GM12878 (cell line): Measurements from ENCODE around the gene ACKR4. TPM values are rescaled to one million over a fixed set of nuclear protein-coding genes. Genes with fewer than 3 reads are reported as not detected.

Source experiments
- ATAC-seq: fragments of 200-7000 bp; cut with Tn5 transposase; 3 replicates; pipeline ENCODE4 v1.9.1; 2020; ENCODE audit warnings: mild to moderate bottlenecking, moderate library complexity
- BruUV-seq: library from RNA; stranded (reverse); fragments of 400-500 nt; replicated peaks from 2 replicates; lab custom pipeline; 2021; lab: Mats Ljungman, UMichigan
- CTCF ChIA-PET: fragments of 300-600 bp; sonication (Branson Sonifier 250); formaldehyde crosslinking; extraction: SDS; loops from one replicate; lab custom pipeline; 2021; ENCODE audit warnings: inconsistent platforms; lab: Yijun Ruan, JAX
- POLR2A ChIA-PET: fragments of 350-600 bp; formaldehyde crosslinking; extraction: SDS; loops from one replicate; lab custom pipeline; 2021; ENCODE audit warnings: inconsistent platforms; lab: Charles Lee
- RAD21 ChIA-PET: fragments of 300-600 bp; sonication (Branson Sonifier 250); formaldehyde crosslinking; loops from one replicate; lab custom pipeline; 2023; ENCODE audit warnings: antibody characterized with exemption; ENCODE audit not compliant: unreplicated experiment; lab: Charles Lee
- SMC1A ChIA-PET: fragments of 300-600 bp; sonication (Branson Sonifier 250); formaldehyde crosslinking; loops from one replicate; lab custom pipeline; 2023; ENCODE audit not compliant: unreplicated experiment, uncharacterized antibody; lab: Charles Lee
- DNase-seq: peaks from one replicate; pipeline ENCODE4 v3.0.0-alpha.2; 2011; ENCODE audit warnings: low read depth, low spot score
- FAIRE-seq: peaks from 3 replicates; lab custom pipeline; 2011; peaks lifted over from hg19 to GRCh38; lab: Jason Lieb, UNC
- H2AFZ ChIP-seq: 2 replicates; pipeline ENCODE4 v1.6.0; 2011; ENCODE audit warnings: low read depth, low read length, control low read depth; ENCODE audit not compliant: control insufficient read depth
- H3K27ac ChIP-seq: 2 replicates; pipeline ENCODE4 v1.5.1; 2011; ENCODE audit warnings: control low read depth; ENCODE audit not compliant: control insufficient read depth, insufficient read depth
- H3K27me3 ChIP-seq, 2 experiments: replicated peaks in 1 of 2; 2 replicates each; pipeline versions ENCODE4 v1.6.0 to v1.6.1; 2011; ENCODE audit warnings: low read length in 1 of 2; ENCODE audit not compliant: control insufficient read depth in 2 of 2, insufficient read depth in 2 of 2
- H3K36me3 ChIP-seq, 2 experiments: 2 replicates each; pipeline ENCODE4 v1.5.1; 2011; ENCODE audit warnings: low read length in 1 of 2; ENCODE audit not compliant: control insufficient read depth in 2 of 2, insufficient read depth in 2 of 2
- H3K4me1 ChIP-seq: 2 replicates; pipeline ENCODE4 v1.6.1; 2011; ENCODE audit warnings: mild to moderate bottlenecking, low read length, moderate library complexity, mixed read lengths; ENCODE audit not compliant: control insufficient read depth, insufficient read depth
- H3K4me2 ChIP-seq: 2 replicates; pipeline ENCODE4 v1.6.0; 2011; ENCODE audit warnings: control low read depth; ENCODE audit not compliant: control insufficient read depth, insufficient read depth
- H3K4me3 ChIP-seq: fragments of 200-600 bp; sonication (generic); 2 replicates; pipeline ENCODE4 v1.5.1; 2016
- H3K79me2 ChIP-seq: 2 replicates; pipeline ENCODE4 v1.6.0; 2011; ENCODE audit warnings: low read length; ENCODE audit not compliant: control insufficient read depth, insufficient read depth
- H3K9ac ChIP-seq: 2 replicates; pipeline ENCODE4 v1.8.0; 2011; ENCODE audit warnings: low read length, control low read depth, mixed read lengths; ENCODE audit not compliant: control insufficient read depth, insufficient read depth
- H3K9me3 ChIP-seq: replicated peaks from 3 replicates; pipeline ENCODE4 v1.5.1; 2011; ENCODE audit warnings: mild to moderate bottlenecking, low read length; ENCODE audit not compliant: control insufficient read depth, insufficient read depth
- H4K20me1 ChIP-seq: 2 replicates; pipeline ENCODE4 v1.6.0; 2011; ENCODE audit not compliant: control insufficient read depth, insufficient read depth
- BCLAF1 ChIP-seq: fragments of 450-650 bp; IDR thresholded peaks from 2 replicates; pipeline ENCODE4 v1.6.1; 2017; ENCODE audit warnings: antibody characterized with exemption, mild to moderate bottlenecking, moderate library complexity
- ESRRA ChIP-seq: IDR thresholded peaks from 2 replicates; pipeline ENCODE4 v1.6.1; 2012; ENCODE audit warnings: mild to moderate bottlenecking, low read length, improper control_type of control experiment
- HDGF ChIP-seq: fragments of 450-650 bp; IDR thresholded peaks from 2 replicates; pipeline ENCODE4 v1.6.1; 2016; ENCODE audit warnings: antibody characterized with exemption
- MEF2A ChIP-seq: IDR thresholded peaks from 2 replicates; pipeline ENCODE4 v1.6.1; 2011; ENCODE audit warnings: low read depth, mild to moderate bottlenecking, low read length, moderate library complexity; ENCODE audit not compliant: insufficient read depth
- NR2C1 ChIP-seq: fragments of 450-650 bp; IDR thresholded peaks from 2 replicates; pipeline ENCODE4 v1.6.1; 2017; ENCODE audit warnings: antibody characterized with exemption, mild to moderate bottlenecking, moderate library complexity
- ZNF687 ChIP-seq: fragments of 450-650 bp; IDR thresholded peaks from 2 replicates; pipeline ENCODE4 v1.6.1; 2017; ENCODE audit warnings: mild to moderate bottlenecking, moderate library complexity
- WGBS: methylation state at CpG from one replicate; pipeline ENCODE4 v1.1.6; 2016; ENCODE audit warnings: low lambda C conversion rate; ENCODE audit not compliant: insufficient replicate concordance, insufficient coverage; ENCODE audit errors: missing lambda C conversion rate; 5-methylcytosine and 5-hydroxymethylcytosine counted together
- in situ Hi-C: fragments of 300-500 bp; cut with MboI; formaldehyde crosslinking; loops from 9 replicates; pipeline ENCODE4 v1.14.3; 2018; ENCODE audit warnings: mixed read lengths
- intact Hi-C: fragments of 100-400 bp; cut with micrococcal nuclease; formaldehyde crosslinking; loops from one replicate; pipeline ENCODE4 v1.14.2; 2022; ENCODE audit not compliant: unreplicated experiment
- polyA plus RNA-seq, 11 experiments: library from polyadenylated mRNA; depleted of rRNA in 4 of 11; unstranded in 6 of 11; stranded (reverse) in 5 of 11; fragments of >200 nt; fragmentation: Nextera tagmentation in 4 of 11; fragmentation: Illumina TruSeq in 1 of 11; extraction: Ambion mirVana in 4 of 11; extraction: Trizol in 1 of 11; gene quantifications; 1 replicate in 1 of 11; 2 replicates in 10 of 11; pipeline versions ENCODE4 v1.2.1 to v1.2.3, GENCODE V29; 2011 to 2016; ENCODE audit warnings: inconsistent platforms in 2 of 11, missing spikeins in 2 of 11, low read depth in 1 of 11
- total RNA-seq, 4 experiments: library from RNA; depleted of rRNA in 3 of 4; stranded (reverse); fragments of >200 nt in 3 of 4; fragmentation: Illumina TruSeq in 1 of 4; extraction: Trizol in 1 of 4; gene quantifications; 2 replicates each; pipeline versions ENCODE4 v1.2.1 to v1.2.3, GENCODE V29; 2013 to 2021
- TF ChIP-seq, protein P1 (sequence below): fragments of 450-650 bp; IDR thresholded peaks from 2 replicates; pipeline ENCODE4 v1.6.1; 2018; ENCODE audit warnings: mild to moderate bottlenecking, low read depth, moderate library complexity; ENCODE audit not compliant: partially characterized antibody
- TF ChIP-seq, protein P2 (sequence below): IDR thresholded peaks from 2 replicates; pipeline ENCODE4 v1.6.1; 2012; ENCODE audit warnings: mild to moderate bottlenecking, low read depth, low read length

ACKR4 gene
- total and polyA plus RNA-seq, 10 of the 15 experiments (the other 5 are each of a cell fraction or from before 2014, with no cell fraction given): 0.06 to 0.40 (median 0.12) TPM

DNA sequence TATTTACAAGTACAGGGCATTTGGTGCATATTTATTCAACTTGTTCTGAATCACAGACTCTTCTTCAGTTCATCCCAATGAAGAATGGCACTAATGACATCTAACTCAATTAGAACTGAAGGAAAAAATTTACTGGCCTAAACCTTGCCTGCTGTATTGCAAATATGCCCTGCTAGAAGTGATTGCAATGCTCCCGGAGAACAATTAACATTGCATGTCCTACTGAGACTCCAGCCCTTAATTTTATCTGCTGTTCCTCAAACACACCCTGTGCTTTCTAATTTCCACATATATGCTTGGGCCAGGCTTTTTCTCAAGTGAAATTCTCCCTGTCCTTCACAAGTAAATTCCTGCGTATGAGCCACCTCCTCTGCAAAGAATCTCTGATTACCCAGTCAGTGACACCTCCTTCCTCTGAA, 8.3 kb downstream of the ACKR4 start (continued):
- TF ChIP-seq, protein P1, sequence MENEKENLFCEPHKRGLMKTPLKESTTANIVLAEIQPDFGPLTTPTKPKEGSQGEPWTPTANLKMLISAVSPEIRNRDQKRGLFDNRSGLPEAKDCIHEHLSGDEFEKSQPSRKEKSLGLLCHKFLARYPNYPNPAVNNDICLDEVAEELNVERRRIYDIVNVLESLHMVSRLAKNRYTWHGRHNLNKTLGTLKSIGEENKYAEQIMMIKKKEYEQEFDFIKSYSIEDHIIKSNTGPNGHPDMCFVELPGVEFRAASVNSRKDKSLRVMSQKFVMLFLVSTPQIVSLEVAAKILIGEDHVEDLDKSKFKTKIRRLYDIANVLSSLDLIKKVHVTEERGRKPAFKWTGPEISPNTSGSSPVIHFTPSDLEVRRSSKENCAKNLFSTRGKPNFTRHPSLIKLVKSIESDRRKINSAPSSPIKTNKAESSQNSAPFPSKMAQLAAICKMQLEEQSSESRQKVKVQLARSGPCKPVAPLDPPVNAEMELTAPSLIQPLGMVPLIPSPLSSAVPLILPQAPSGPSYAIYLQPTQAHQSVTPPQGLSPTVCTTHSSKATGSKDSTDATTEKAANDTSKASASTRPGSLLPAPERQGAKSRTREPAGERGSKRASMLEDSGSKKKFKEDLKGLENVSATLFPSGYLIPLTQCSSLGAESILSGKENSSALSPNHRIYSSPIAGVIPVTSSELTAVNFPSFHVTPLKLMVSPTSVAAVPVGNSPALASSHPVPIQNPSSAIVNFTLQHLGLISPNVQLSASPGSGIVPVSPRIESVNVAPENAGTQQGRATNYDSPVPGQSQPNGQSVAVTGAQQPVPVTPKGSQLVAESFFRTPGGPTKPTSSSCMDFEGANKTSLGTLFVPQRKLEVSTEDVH: no peak
- TF ChIP-seq, protein P2, sequence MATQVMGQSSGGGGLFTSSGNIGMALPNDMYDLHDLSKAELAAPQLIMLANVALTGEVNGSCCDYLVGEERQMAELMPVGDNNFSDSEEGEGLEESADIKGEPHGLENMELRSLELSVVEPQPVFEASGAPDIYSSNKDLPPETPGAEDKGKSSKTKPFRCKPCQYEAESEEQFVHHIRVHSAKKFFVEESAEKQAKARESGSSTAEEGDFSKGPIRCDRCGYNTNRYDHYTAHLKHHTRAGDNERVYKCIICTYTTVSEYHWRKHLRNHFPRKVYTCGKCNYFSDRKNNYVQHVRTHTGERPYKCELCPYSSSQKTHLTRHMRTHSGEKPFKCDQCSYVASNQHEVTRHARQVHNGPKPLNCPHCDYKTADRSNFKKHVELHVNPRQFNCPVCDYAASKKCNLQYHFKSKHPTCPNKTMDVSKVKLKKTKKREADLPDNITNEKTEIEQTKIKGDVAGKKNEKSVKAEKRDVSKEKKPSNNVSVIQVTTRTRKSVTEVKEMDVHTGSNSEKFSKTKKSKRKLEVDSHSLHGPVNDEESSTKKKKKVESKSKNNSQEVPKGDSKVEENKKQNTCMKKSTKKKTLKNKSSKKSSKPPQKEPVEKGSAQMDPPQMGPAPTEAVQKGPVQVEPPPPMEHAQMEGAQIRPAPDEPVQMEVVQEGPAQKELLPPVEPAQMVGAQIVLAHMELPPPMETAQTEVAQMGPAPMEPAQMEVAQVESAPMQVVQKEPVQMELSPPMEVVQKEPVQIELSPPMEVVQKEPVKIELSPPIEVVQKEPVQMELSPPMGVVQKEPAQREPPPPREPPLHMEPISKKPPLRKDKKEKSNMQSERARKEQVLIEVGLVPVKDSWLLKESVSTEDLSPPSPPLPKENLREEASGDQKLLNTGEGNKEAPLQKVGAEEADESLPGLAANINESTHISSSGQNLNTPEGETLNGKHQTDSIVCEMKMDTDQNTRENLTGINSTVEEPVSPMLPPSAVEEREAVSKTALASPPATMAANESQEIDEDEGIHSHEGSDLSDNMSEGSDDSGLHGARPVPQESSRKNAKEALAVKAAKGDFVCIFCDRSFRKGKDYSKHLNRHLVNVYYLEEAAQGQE: no peak
- no peak for TF ChIP-seq ESRRA

- in situ Hi-C loops: no loop called here
- H3K4me1 ChIP-seq: no peaks in the 10 kb centered on the region
- no peak overlapping the region for H2AFZ ChIP-seq
- SMC1A ChIA-PET: no interaction called here
- DNase-seq (no peak), FAIRE-seq (no peak), ATAC-seq (no peak)
- H3K9me3 ChIP-seq: no peaks in the 10 kb centered on the region
- H4K20me1 ChIP-seq: no peaks in the 10 kb centered on the region
- no peaks in the 10 kb centered on the region for H3K27me3 ChIP-seq
- H3K36me3 ChIP-seq: no peaks in the 10 kb centered on the region; a peak in 2 of 4 replicates
- no TSS peak for BruUV-seq
- WGBS: 95% methylated on average over 1 of the region's 1 CpG
- no peak overlapping the region for H3K4me3 ChIP-seq
- CTCF ChIA-PET: no interaction called here
- no peak overlapping the region for H3K9ac ChIP-seq
- no peak overlapping the region for H3K27ac ChIP-seq
- POLR2A ChIA-PET: interaction anchor here (0.5 kb wide), 1 partner anchor 1582 kb away, joined by 3 read pairs; no protein-coding TSS in a partner anchor
- no peaks in the 10 kb centered on the region for H3K79me2 ChIP-seq
- RAD21 ChIA-PET: no interaction called here
- intact Hi-C loops: no loop called here
- no peak overlapping the region for H3K4me2 ChIP-seq
- TF ChIP-seq BCLAF1 (no peak), NR2C1 (no peak), MEF2A (no peak), ZNF687 (no peak), HDGF (no peak)
Measured at GRCh38 chr3:132606085-132606484, 9.0 kb downstream of the ACKR4 start.
